A549 treated with CORT108297 at 1 μM for 4 hours (cell line): ENCODE data around the gene GJA5. TPM values are rescaled to one million over a fixed set of nuclear protein-coding genes. Genes with fewer than 3 reads are reported as not detected.

Experiments used
- total RNA-seq: library from RNA; stranded (reverse); fragments of 200-300 nt; extraction: Qiagen RNA extraction; gene quantifications from 5 replicates; pipeline ENCODE4 v1.2.3, GENCODE V29; 2022

The GJA5 gene
- total RNA-seq: 0.03 TPM in 1 of 5 replicates, not detected in the others

GRCh38 chr1:147760481-147761260 lies at the start of gene GJA5:
TSS of gene GJA5 (minus strand) at chr1:147760602. CDS start at chr1:147759238, 1,364 bp downstream.

Other genes with a start within 250 kb of the GJA5 start
- 3.1 to 7.0 TPM (median 6.0 TPM) in 5 replicates for gene BCL9, start 219.1 kb downstream of the GJA5 start, total RNA-seq
- 17.3 to 26.4 TPM (median 22.9 TPM) in 5 replicates for gene ACP6, start 90.1 kb downstream of the GJA5 start, total RNA-seq
- gene GJA8, start 142.2 kb upstream of the GJA5 start, total RNA-seq: not detected in 5 replicates
- 4.5 to 6.5 TPM (median 4.8 TPM) in 5 replicates for gene GPR89B, start 167.8 kb upstream of the GJA5 start, total RNA-seq